HUES6 (cell line): ENCODE results near the gene TIMELESS.
"Not testable (repeated sequence)": the region's sequence is repeated elsewhere in the genome, so short reads cannot be mapped to it uniquely, and the experiment has no call there.

Experiments
- H3K27ac ChIP-seq: 2 replicates; pipeline ENCODE4 v1.7.0; 2013; ENCODE audit warnings: low read depth, mild to moderate bottlenecking, low read length, inconsistent platforms
- H3K27me3 ChIP-seq: 2 replicates; pipeline ENCODE4 v1.6.1; 2013; ENCODE audit warnings: low read length; ENCODE audit not compliant: control insufficient read depth, insufficient read depth
- H3K36me3 ChIP-seq: 2 replicates; pipeline ENCODE4 v1.6.1; 2013; ENCODE audit warnings: low read length; ENCODE audit not compliant: control insufficient read depth, insufficient read depth
- H3K4me1 ChIP-seq: 2 replicates; pipeline ENCODE4 v1.6.1; 2013; ENCODE audit warnings: low read length; ENCODE audit not compliant: control insufficient read depth, insufficient read depth
- H3K4me3 ChIP-seq: 2 replicates; pipeline ENCODE4 v1.5.1; 2013; ENCODE audit warnings: low read depth, low read length
- H3K9ac ChIP-seq: one replicate; pipeline ENCODE4 v1.6.1; 2013; ENCODE audit warnings: mild to moderate bottlenecking, low read length
- H3K9me3 ChIP-seq: 2 replicates; pipeline ENCODE4 v1.6.1; 2013; ENCODE audit warnings: low read depth, low read length; ENCODE audit not compliant: control insufficient read depth, insufficient read depth

Gene TIMELESS

GRCh38 chr12:56462565-56462964, 13.3 kb upstream of the TIMELESS start:
- Histone ChIP-seq H3K9ac (no peak overlapping the region), H3K4me1 (peaks cover 9% of the 10 kb centered on the region; the same call in 1 of the 2 replicates), H3K27ac (no peak overlapping the region), H3K27me3 (no peaks in the 10 kb centered on the region), H3K9me3 (no peaks in the 10 kb centered on the region), H3K4me3 (no peak overlapping the region), H3K36me3 (no peaks in the 10 kb centered on the region)

GRCh38 chr12:56461235-56462159, 12.3 kb upstream of the TIMELESS start:
- no peaks in the 10 kb centered on the region for H3K36me3 ChIP-seq
- H3K9ac ChIP-seq: no peak overlapping the region
- H3K4me3 ChIP-seq: no peak overlapping the region
- H3K4me1 ChIP-seq: peaks cover 9% of the 10 kb centered on the region; the same call in 1 of the 2 replicates
- H3K9me3 ChIP-seq: no peaks in the 10 kb centered on the region
- H3K27ac ChIP-seq: no peak overlapping the region
- no peaks in the 10 kb centered on the region for H3K27me3 ChIP-seq

GRCh38 chr12:56457817-56458216, 8.6 kb upstream of the TIMELESS start:
- H3K9me3 ChIP-seq: no peaks in the 10 kb centered on the region
- 0 out of 2 replicates have a peak, but pooled peaks cover 5% of the 10 kb centered on the region for H3K4me1 ChIP-seq
- H3K36me3 ChIP-seq: no peaks in the 10 kb centered on the region
- H3K4me3 ChIP-seq: no peak overlapping the region
- H3K27ac ChIP-seq: no peak overlapping the region
- H3K9ac ChIP-seq: no peak overlapping the region
- peaks cover 4% of the 10 kb centered on the region; the same call in 1 of the 2 replicates for H3K27me3 ChIP-seq

GRCh38 chr12:56454557-56454956, 5.3 kb upstream of the TIMELESS start, which contains the start of gene MIP:
Gene MIP (minus strand): TSS chr12:56454657. CDS start chr12:56454613, 44 bp downstream.
- H3K27ac ChIP-seq: no peak within 1 kb of the TSS
- H3K9ac ChIP-seq: no peak within 1 kb of the TSS
- no peaks in the 10 kb centered on the region for H3K9me3 ChIP-seq
- H3K4me1 ChIP-seq: peaks cover 9% of the 10 kb centered on the region
- no peak within 1 kb of the TSS for H3K4me3 ChIP-seq
- H3K27me3 ChIP-seq: peaks cover 4% of the 10 kb centered on the region; the same call in 1 of the 2 replicates
- H3K36me3 ChIP-seq: no peaks in the 10 kb centered on the region

GRCh38 chr12:56451147-56451546, 1.9 kb upstream of the TIMELESS start:
- Histone ChIP-seq H3K27ac (no peak overlapping the region), H3K36me3 (peaks cover 6% of the 10 kb centered on the region; the same call in 1 of the 2 replicates), H3K27me3 (peaks cover 4% of the 10 kb centered on the region; the same call in 1 of the 2 replicates), H3K9me3 (no peaks in the 10 kb centered on the region), H3K4me3 (no peak overlapping the region), H3K4me1 (peaks cover 9% of the 10 kb centered on the region), H3K9ac (no peak overlapping the region)

GRCh38 chr12:56450241-56450640, 1.0 kb upstream of the TIMELESS start:
- no peak overlapping the region for H3K27ac ChIP-seq
- peaks cover 9% of the 10 kb centered on the region for H3K4me1 ChIP-seq
- no peak overlapping the region for H3K4me3 ChIP-seq
- no peak overlapping the region for H3K9ac ChIP-seq
- peaks cover 4% of the 10 kb centered on the region; the same call in 1 of the 2 replicates for H3K27me3 ChIP-seq
- H3K36me3 ChIP-seq: peaks cover 6% of the 10 kb centered on the region; the same call in 1 of the 2 replicates
- H3K9me3 ChIP-seq: no peaks in the 10 kb centered on the region

GRCh38 chr12:56449622-56449984, 377 bp upstream of the TIMELESS start:
- Histone ChIP-seq H3K9me3 (no peaks in the 10 kb centered on the region), H3K4me3 (peak overlapping the region; percentile 95), H3K36me3 (peaks cover 9% of the 10 kb centered on the region; the same call in 1 of the 2 replicates), H3K27ac (peak overlapping the region; percentile 93), H3K4me1 (peaks cover 9% of the 10 kb centered on the region), H3K9ac (peak overlapping the region; percentile 94), H3K27me3 (no peaks in the 10 kb centered on the region)

- H3K9me3 ChIP-seq: peaks cover 12% of the 10 kb centered on the region
- H3K27me3 ChIP-seq: not testable (repeated sequence)
These were observed 6.0 kb downstream of the TIMELESS start for GRCh38 chr12:56443208-56443607.

GRCh38 chr12:56437430-56438176, 11.6 kb downstream of the TIMELESS start:
- Histone ChIP-seq H3K4me3 (no peak overlapping the region), H3K9ac (no peak overlapping the region), H3K4me1 (no peaks in the 10 kb centered on the region; the same call in 1 of the 2 replicates), H3K36me3 (peaks cover 20% of the 10 kb centered on the region), H3K27me3 (no peaks in the 10 kb centered on the region), H3K27ac (no peak overlapping the region), H3K9me3 (no peaks in the 10 kb centered on the region)

More at GRCh38 chr12:56443208-56443607, 6.0 kb downstream of the TIMELESS start:
- peaks cover 21% of the 10 kb centered on the region; the same call in 1 of the 2 replicates for H3K36me3 ChIP-seq
- not testable (repeated sequence) for H3K27ac ChIP-seq, H3K4me3 ChIP-seq, H3K4me1 ChIP-seq, H3K9ac ChIP-seq

- H3K27me3 ChIP-seq: no peaks in the 10 kb centered on the region
- H3K9me3 ChIP-seq: no peaks in the 10 kb centered on the region
- H3K9ac ChIP-seq: no peak overlapping the region
- peaks cover 38% of the 10 kb centered on the region for H3K36me3 ChIP-seq
- no peaks in the 10 kb centered on the region; the same call in 1 of the 2 replicates for H3K4me1 ChIP-seq
- H3K27ac ChIP-seq: no peak overlapping the region
- H3K4me3 ChIP-seq: no peak overlapping the region
These were observed 14.4 kb downstream of the TIMELESS start for GRCh38 chr12:56434828-56435227.
